NT2/D1 (cell line): ENCODE results near the gene CNGB1.

Experiments
- SUZ12 ChIP-seq: IDR thresholded peaks from 2 replicates; pipeline ENCODE4 v1.6.1; 2011; ENCODE audit not compliant: insufficient read length, insufficient read depth; ENCODE audit errors: extremely low read depth
- YY1 ChIP-seq: IDR thresholded peaks from 2 replicates; pipeline ENCODE4 v1.6.1; 2011; ENCODE audit not compliant: insufficient read length, insufficient read depth

GRCh38 chr16:57840833-57841232, 130.1 kb downstream of the CNGB1 start:
- no peak for TF ChIP-seq YY1
- no peak for TF ChIP-seq SUZ12
